Placental epithelial cell (primary cell): ENCODE data around the gene NRG2. TPM values are rescaled to one million over a fixed set of nuclear protein-coding genes. Genes with fewer than 3 reads are reported as not detected.

ENCODE experiments used
- small RNA-seq: library from RNA; depleted of rRNA; stranded (forward); fragments of <200 nt; gene quantifications from one replicate; pipeline ENCODE3, GENCODE V24; 2012
- total RNA-seq: library from RNA; depleted of rRNA; stranded (reverse); fragments of >200 nt; gene quantifications from 2 replicates; pipeline ENCODE4 v1.2.3, GENCODE V29; 2012

NRG2 gene
- total RNA-seq = 0.22 TPM in 1 of 2 replicates, not detected in the other

GRCh38 chr5:140042643-140043507 is at the start of gene NRG2:
Gene NRG2 (minus strand): TSS chr5:140043299.

Small RNA genes within 50 kb of the gene (small RNA-seq; reads per million reads assigned to genes)
- not detected for gene RF00019

Other genes starting within 250 kb of the NRG2 start
- under 0.01 TPM in 2 replicates for gene PSD2, start 247.5 kb downstream of the NRG2 start, total RNA-seq
- gene PURA, start 70.8 kb upstream of the NRG2 start, total RNA-seq = 16.2 and 19.2 TPM in 2 replicates
- 4.8 and 7.5 TPM in 2 replicates for gene IGIP, start 82.6 kb upstream of the NRG2 start, total RNA-seq
- gene CYSTM1, start 131.9 kb upstream of the NRG2 start, total RNA-seq = 1.2 and 1.6 TPM in 2 replicates